ENCODE results near the gene ZNF333. TPM values are rescaled to one million over a fixed set of nuclear protein-coding genes. Genes with fewer than 3 reads are reported as not detected.

The ZNF333 gene
- total and polyA plus RNA-seq, 2 donors (not counting 3 experiments of a cell fraction or from before 2014, with no cell fraction given): 11.1 to 19.7 TPM

GRCh38 chr19:14758816-14759215, 69.0 kb downstream of the ZNF333 start:
- H3K36me3 ChIP-seq (ENCODE audit: control insufficient read depth in 2 of 2, extremely low read depth in 1 of 2, insufficient read depth in 2 of 2, low read length in 2 of 2): no peaks in the 10 kb centered on the region
- no peak overlapping the region for H3K9ac ChIP-seq (replicated peaks; ENCODE audit: extremely low read depth, insufficient read depth, low read length)
- no peaks in the 10 kb centered on the region for H3K9me1 ChIP-seq (replicated peaks; ENCODE audit: control insufficient read depth, extremely low read depth, insufficient read depth, low read length)
- TF ChIP-seq MYC (IDR thresholded peaks at IDR 0.05; ENCODE audit: low read depth, low read length) (no peak), MAX (IDR thresholded peaks at IDR 0.05; ENCODE audit: insufficient read depth, insufficient read length) (no peak), GATA2 (IDR thresholded peaks at IDR 0.05; ENCODE audit: insufficient read depth, insufficient read length, low read depth, low read length) (no peak), FOS (IDR thresholded peaks at IDR 0.05; ENCODE audit: borderline replicate concordance, insufficient read depth, low read length) (no peak), CTCF (IDR thresholded peaks at IDR 0.05; ENCODE audit: extremely low read depth in 1 of 2, insufficient read depth in 1 of 2, low read depth in 1 of 2, low read length in 2 of 2) (no peak), POLR2A (IDR thresholded peaks at IDR 0.05; ENCODE audit: low read depth, low read length) (no peak), POLR2AphosphoS5 (IDR thresholded peaks at IDR 0.05; ENCODE audit: insufficient read depth, low read depth, low read length) (no peak), EZH2 (IDR thresholded peaks at IDR 0.05; ENCODE audit: borderline replicate concordance, low read depth, low read length, severe bottlenecking) (no peak), JUN (IDR thresholded peaks at IDR 0.05; ENCODE audit: borderline replicate concordance, insufficient read depth, insufficient read length, low read depth) (no peak)
- no peak overlapping the region for H3K4me2 ChIP-seq (ENCODE audit: insufficient read depth, low read length)
- BruUV-seq (replicated peaks): no TSS peak
- H3K27ac ChIP-seq (ENCODE audit: insufficient read depth, low read depth, low read length): no peak overlapping the region
- H3K9me3 ChIP-seq (replicated peaks; ENCODE audit: control insufficient read depth, insufficient read depth, low read length): no peaks in the 10 kb centered on the region
- intact Hi-C loops (cut with micrococcal nuclease): no loop called here
- no peak overlapping the region for H3K4me3 ChIP-seq (replicated peaks in 1 of 3; ENCODE audit: insufficient read depth in 1 of 3, low read depth in 1 of 3, low read length in 3 of 3)
- H3K79me2 ChIP-seq (ENCODE audit: control insufficient read depth, insufficient read depth, low read length): no peaks in the 10 kb centered on the region
- DNase-seq (ENCODE audit: low read depth, low spot score): no peak
- H3K4me1 ChIP-seq (ENCODE audit: control insufficient read depth, extremely low read depth, insufficient read depth, low read length): no peaks in the 10 kb centered on the region
- H2AFZ ChIP-seq (ENCODE audit: low read depth, low read length): no peak overlapping the region
- ChIA-PET CTCF (no interaction called here), POLR2A (no interaction called here)
- H4K20me1 ChIP-seq (replicated peaks; ENCODE audit: control insufficient read depth, extremely low read depth, insufficient read depth, low read length): no peaks in the 10 kb centered on the region
- no peak for FAIRE-seq
- dilution Hi-C loops (cut with MboI; ENCODE audit: extremely low pct_ligation_motif_present, low sequenced_read_pairs): no loop called here
- no peaks in the 10 kb centered on the region for H3K27me3 ChIP-seq (ENCODE audit: control insufficient read depth in 2 of 2, insufficient read depth in 2 of 2, low read length in 2 of 2)
